ENCODE data around the gene MAML3.

- TF ChIP-seq CTCF (IDR thresholded peaks at IDR 0.05; ENCODE audit: low read depth, low read length) (no peak), POLR2A (IDR thresholded peaks at IDR 0.05; ENCODE audit: extremely low read depth, insufficient read length) (no peak)
Observed at GRCh38 chr4:139892973-139893736, 260.8 kb downstream of the MAML3 start.

Data from NB4 (cell line).